NCI-H1048 (cell line): ENCODE data around the gene RPS6KA1.
"Not testable (repeated sequence)": the region's sequence is repeated elsewhere in the genome, so short reads cannot be mapped to it uniquely, and the experiment has no call there.

ENCODE experiments used
- DNase-seq: peaks from one replicate; lab custom pipeline; 2025; lab: John Stamatoyannopoulos, UW

Gene RPS6KA1

GRCh38 chr1:26555550-26555981, 26.0 kb downstream of the RPS6KA1 start:
- DNase-seq, result no peak

GRCh38 chr1:26556111-26556510, 26.6 kb downstream of the RPS6KA1 start:
- no peak for DNase-seq

GRCh38 chr1:26557008-26557407, 27.4 kb downstream of the RPS6KA1 start:
- DNase-seq, result no peak

- DNase-seq, result no peak
These were observed 29.1 kb downstream of the RPS6KA1 start for GRCh38 chr1:26558685-26559048.

GRCh38 chr1:26560403-26560780, 30.8 kb downstream of the RPS6KA1 start:
- DNase-seq, result no peak

- no peak for DNase-seq
These were observed 40.7 kb downstream of the RPS6KA1 start for GRCh38 chr1:26570287-26570686.

- no peak for DNase-seq
These were observed 41.8 kb downstream of the RPS6KA1 start for GRCh38 chr1:26571381-26571780.

GRCh38 chr1:26574018-26574417, 44.5 kb downstream of the RPS6KA1 start:
- no peak for DNase-seq

- no peak for DNase-seq
These were observed 45.2 kb downstream of the RPS6KA1 start for GRCh38 chr1:26574719-26575251.

GRCh38 chr1:26575348-26575747, 45.8 kb downstream of the RPS6KA1 start:
- no peak for DNase-seq

GRCh38 chr1:26578167-26578566, 48.6 kb downstream of the RPS6KA1 start:
- DNase-seq, result no peak

- no peak for DNase-seq
These were observed 50.1 kb downstream of the RPS6KA1 start for GRCh38 chr1:26579681-26580111.

GRCh38 chr1:26580116-26580515, 50.6 kb downstream of the RPS6KA1 start:
- no peak for DNase-seq

- no peak for DNase-seq
These were observed 51.7 kb downstream of the RPS6KA1 start for GRCh38 chr1:26581287-26581651.

- DNase-seq, result no peak
These were observed 52.7 kb downstream of the RPS6KA1 start for GRCh38 chr1:26582053-26582835.

- no peak for DNase-seq
These were observed 53.4 kb downstream of the RPS6KA1 start for GRCh38 chr1:26582836-26583460.

- no peak for DNase-seq
These were observed 54.3 kb downstream of the RPS6KA1 start for GRCh38 chr1:26583646-26584485.

- DNase-seq, result not testable (repeated sequence)
These were observed 55.0 kb downstream of the RPS6KA1 start for GRCh38 chr1:26584588-26584987.

- no peak for DNase-seq
These were observed 55.9 kb downstream of the RPS6KA1 start for GRCh38 chr1:26585471-26585870.

GRCh38 chr1:26593385-26593784, 63.8 kb downstream of the RPS6KA1 start:
- no peak for DNase-seq

GRCh38 chr1:26594593-26594992, 65.0 kb downstream of the RPS6KA1 start:
- not testable (repeated sequence) for DNase-seq

GRCh38 chr1:26597629-26598039, 68.1 kb downstream of the RPS6KA1 start:
- DNase-seq, result peak; percentile 4
